NCI-H2171 (cell line): Measurements from ENCODE around the gene CYB5D1.

ENCODE experiments used
- DNase-seq: peaks from one replicate; lab custom pipeline; 2025; lab: John Stamatoyannopoulos, UW

Gene CYB5D1

DNA sequence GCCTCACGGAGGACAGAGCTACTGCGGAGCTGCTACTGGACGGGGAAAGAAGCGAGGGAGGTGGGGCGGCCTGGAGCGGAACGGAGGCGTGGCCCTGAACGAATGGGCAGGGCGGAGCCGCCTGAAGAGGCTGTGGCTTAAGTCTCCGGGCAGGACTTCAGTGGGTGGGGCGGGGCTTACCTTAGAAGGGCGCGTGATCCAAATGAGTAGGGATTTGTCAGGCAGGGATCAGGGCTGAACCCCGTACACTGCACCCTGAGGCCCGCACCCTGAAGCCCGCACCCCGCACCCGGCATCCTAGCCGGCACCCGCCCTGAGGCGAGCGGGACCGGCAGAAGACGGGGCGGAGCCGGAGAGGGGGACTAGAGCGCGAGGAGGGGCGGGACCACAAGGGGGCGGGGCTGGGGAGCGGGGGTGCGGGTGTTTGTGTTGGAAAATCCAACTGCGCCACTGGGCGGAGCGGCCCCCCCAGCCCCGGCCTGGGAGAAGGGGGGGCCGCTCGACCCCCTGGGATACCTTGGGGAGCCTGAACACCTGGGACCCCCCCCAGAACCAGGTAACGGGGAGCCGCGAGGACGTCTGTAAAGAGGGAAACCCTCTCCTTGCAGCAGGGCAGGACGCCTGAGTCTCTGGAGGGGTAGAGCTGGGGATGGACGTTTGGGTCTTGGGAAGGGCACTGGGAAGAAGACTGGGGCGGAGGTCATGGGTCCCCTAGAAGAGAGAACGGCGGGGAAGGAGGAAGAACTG, 23.8 kb upstream of the CYB5D1 start, which contains the start of gene KDM6B:
KDM6B (plus strand) TSS at position 423 of the 747 bp plus-strand sequence. CDS start 11,338 bp downstream, outside the sequence.
- peak; percentile 81 for DNase-seq

GRCh38 chr17:7834542-7834956, 23.3 kb upstream of the CYB5D1 start:
- DNase-seq, result no peak

DNA sequence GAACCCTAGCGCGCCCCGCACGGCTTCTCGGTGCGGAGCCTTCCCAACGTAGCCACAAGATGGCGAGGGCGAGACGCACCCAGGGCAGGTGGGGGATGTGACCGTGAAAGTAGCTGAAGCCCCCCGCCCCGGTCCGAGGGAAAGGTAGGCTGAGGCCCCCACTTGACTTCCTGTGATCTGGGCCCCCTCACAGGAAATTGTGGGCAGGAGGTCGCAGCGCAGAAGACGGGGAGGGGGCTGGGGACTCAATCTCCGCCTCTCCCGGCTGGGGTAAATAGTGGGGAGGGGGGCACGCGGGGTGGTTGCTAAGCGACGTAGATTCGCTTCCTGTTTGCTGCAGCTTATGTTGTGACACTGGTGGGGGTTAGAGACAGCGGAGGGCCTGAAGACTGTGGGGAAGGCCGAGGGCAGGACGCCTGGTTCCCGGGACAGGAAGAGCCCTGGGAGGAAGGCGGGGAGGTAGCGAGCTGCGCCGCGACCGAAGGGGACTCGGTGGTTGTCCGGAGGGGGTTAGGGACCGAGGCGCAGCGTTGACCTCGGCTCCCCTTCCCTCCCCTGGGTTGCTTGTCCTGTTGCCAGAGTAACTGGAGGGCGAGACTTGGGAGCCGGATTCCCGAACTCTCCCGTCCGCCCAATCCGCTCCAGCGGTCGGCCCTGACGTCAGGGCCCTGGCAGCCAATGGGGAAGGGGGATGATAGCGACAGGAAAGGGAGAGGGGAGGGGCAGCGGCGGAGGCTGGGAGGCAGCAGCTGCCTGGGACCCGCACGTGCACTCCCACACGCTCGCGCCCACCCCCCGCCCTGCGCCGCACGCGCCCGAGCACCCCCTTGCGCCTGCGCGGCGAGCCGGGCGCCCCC, 22.6 kb upstream of the CYB5D1 start:
- peak; percentile 99 for DNase-seq

- DNase-seq, result peak; percentile 99
These were observed 21.8 kb upstream of the CYB5D1 start for GRCh38 chr17:7835814-7836595.

GRCh38 chr17:7836596-7837407, 21.0 kb upstream of the CYB5D1 start:
- DNase-seq, result peak; percentile 98

- no peak for DNase-seq
These were observed 20.3 kb upstream of the CYB5D1 start for GRCh38 chr17:7837408-7838088.

DNA sequence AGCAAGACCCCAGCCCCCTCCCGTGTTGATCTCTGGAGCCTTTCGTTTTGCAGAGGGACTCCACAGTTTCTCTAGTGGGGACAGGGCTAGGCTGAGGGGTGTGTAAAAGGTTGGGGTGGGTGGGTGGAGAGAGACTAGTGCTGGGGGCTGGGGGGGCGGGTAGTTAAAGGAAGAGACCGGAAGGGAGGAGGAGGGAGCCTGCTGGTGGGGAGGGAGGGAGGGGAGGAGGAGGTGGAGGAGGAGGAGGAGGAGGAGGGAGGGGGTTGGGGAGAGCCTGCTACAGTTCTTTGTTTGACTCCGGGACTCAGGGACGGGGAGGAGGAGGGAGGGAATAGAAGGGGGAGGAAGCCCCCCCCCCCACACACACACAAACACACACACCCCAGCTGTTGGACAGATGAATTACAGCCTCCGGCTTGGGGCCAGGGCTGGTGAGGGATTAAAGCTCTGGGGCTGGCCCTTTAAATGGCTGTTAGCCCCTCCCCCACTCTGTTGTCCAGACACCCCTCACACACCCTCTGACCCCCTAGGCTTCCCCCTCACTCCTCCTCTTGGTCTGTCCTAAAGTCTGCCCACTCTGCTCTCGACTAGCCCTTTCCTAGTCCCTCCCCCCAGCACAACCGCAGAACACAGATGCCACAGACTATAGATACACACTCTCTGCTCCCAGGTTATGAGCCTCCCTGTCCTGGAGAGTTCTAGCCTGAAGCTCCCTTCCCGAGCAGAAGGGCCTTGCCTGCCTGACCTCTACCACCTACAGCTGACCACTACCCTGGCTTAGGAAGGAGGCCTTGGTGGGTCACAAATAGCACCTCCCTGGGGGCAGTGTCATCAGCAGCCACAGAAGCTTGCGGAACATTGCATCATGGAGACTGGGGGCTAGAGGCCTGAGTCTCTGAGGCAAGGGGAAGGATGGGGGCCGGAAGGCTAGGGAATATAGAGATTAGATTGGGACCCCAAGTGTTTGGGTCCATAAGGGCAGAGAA, 19.4 kb upstream of the CYB5D1 start:
- DNase-seq, result peak; percentile 40

- DNase-seq, result no peak
These were observed 18.5 kb upstream of the CYB5D1 start for GRCh38 chr17:7839190-7839875.

DNA sequence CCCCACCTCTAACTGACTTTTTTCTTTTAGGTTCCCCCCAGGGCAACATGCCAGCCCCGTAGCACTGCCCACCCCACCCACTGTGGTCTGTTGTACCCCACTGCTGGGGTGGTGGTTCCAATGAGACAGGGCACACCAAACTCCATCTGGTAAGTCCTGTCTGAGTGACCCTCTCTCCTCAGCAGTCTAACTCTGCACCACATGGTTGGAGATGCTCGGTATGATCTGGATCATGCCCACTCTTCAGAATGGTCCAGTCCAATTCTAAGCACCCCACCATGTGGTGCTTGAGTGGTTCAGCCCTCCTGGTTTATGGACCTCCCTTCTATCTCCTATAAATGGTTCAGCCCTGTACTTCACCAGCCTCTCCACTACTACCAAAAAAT, 17.9 kb upstream of the CYB5D1 start:
- DNase-seq, result no peak

GRCh38 chr17:7840441-7840840, 17.4 kb upstream of the CYB5D1 start:
- no peak for DNase-seq

DNA sequence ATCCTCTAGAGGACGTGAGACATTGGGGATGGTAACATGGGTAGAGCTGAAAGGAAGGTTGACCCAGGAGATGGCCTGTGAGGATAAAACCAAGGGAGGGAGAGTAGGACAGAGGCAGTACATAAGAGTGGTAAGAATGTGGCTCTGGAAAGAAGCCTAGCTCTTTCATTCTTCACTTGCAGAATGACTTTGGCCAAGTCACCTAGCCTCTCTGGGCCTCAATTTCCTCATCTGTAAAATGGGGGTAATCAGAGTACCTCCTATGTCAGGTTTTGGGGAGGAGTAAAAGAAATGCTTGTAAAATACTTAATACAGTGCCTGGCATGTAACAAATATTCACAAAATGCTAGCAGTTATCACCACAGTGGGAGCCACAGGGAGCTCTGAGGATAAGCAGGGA, 16.9 kb upstream of the CYB5D1 start:
- DNase-seq, result no peak

- peak; percentile 49 for DNase-seq
These were observed 16.3 kb upstream of the CYB5D1 start for GRCh38 chr17:7841396-7841914.

DNA sequence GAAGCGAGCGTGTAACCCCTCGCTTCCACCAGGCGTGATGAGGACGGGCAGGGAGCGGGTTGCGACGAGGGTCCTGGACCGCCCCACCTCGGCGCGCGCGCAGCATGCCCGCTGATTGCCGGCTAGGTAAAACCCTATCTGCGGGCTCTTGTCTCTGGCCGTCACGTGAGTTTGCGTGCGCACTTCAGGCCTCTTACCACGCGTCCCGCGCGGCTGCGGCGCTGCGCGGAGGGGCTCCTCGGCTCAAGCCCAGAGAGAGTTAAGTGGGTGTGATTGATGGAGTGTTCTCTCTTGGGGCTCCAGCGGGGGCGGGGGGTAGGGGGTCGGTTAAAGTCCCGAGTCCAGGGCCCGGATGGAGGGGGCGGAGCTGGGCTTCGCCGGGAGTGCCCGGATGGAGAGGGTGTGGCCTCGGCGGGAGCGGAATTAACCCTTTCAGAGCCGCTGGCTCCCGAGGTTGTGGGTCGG, 15.9 kb upstream of the CYB5D1 start:
- peak; percentile 95 for DNase-seq

- peak; percentile 52 for DNase-seq
These were observed 15.2 kb upstream of the CYB5D1 start for GRCh38 chr17:7842380-7843256.

GRCh38 chr17:7843257-7843535, 14.6 kb upstream of the CYB5D1 start:
- no peak for DNase-seq

GRCh38 chr17:7843536-7844291, 14.1 kb upstream of the CYB5D1 start:
- peak; percentile 41 for DNase-seq
